CD4-positive, alpha-beta T cell (primary cell): Measurements from ENCODE around the gene FAM161B. TPM values are rescaled to one million over a fixed set of nuclear protein-coding genes. Genes with fewer than 3 reads are reported as not detected.

ENCODE experiments used
- ATAC-seq: fragments of 200-7000 bp; cut with Tn5 transposase; one replicate; pipeline ENCODE4 v1.10.0; 2022; ENCODE audit warnings: mild to moderate bottlenecking; ENCODE audit not compliant: poor library complexity
- CTCF ChIA-PET: fragments of 350-600 bp; sonication (Branson Sonifier 250); formaldehyde crosslinking; loops from one replicate; lab custom pipeline; 2021; ENCODE audit warnings: antibody characterized with exemption, inconsistent platforms; lab: Charles Lee
- POLR2A ChIA-PET: fragments of 350-600 bp; sonication (Branson Sonifier 250); formaldehyde crosslinking; loops from one replicate; lab custom pipeline; 2021; ENCODE audit warnings: antibody characterized with exemption, inconsistent platforms; lab: Charles Lee
- DNase-seq, 14 experiments: peaks; one replicate each; pipeline ENCODE4 v3.0.0-alpha.2; 2013 to 2020; ENCODE audit warnings: mixed read lengths in 2 of 14
- H3K27ac ChIP-seq, 2 donors: one replicate each; pipeline versions ENCODE4 v1.5.1 to v1.7.0; 2013; ENCODE audit warnings: low read length in 2 of 2, low read depth in 1 of 2, mild to moderate bottlenecking in 1 of 2
- H3K27me3 ChIP-seq, 2 experiments: 1 replicate in 1 of 2; 2 replicates in 1 of 2; pipeline versions ENCODE4 v1.6.1 to v1.7.0; 2013; ENCODE audit warnings: low read length in 2 of 2, control low read depth in 1 of 2, mild to moderate bottlenecking in 1 of 2, moderate library complexity in 1 of 2; ENCODE audit not compliant: insufficient read depth in 2 of 2, control insufficient read depth in 1 of 2
- H3K36me3 ChIP-seq: one replicate; pipeline ENCODE4 v1.6.1; 2013; ENCODE audit warnings: low read length, control low read depth; ENCODE audit not compliant: insufficient read depth
- H3K4me1 ChIP-seq: one replicate; pipeline ENCODE4 v1.6.1; 2013; ENCODE audit warnings: low read length, control low read depth; ENCODE audit not compliant: insufficient read depth
- H3K4me3 ChIP-seq: one replicate; pipeline ENCODE4 v1.5.1; 2013; ENCODE audit warnings: mild to moderate bottlenecking, low read length, moderate library complexity
- H3K9me3 ChIP-seq, 2 experiments: 1 replicate in 1 of 2; 2 replicates in 1 of 2; pipeline versions ENCODE4 v1.6.1 to v1.7.0; 2013; ENCODE audit warnings: low read length in 2 of 2, mild to moderate bottlenecking in 2 of 2, control low read depth in 1 of 2, moderate library complexity in 1 of 2; ENCODE audit not compliant: control insufficient read depth in 1 of 2, insufficient read depth in 1 of 2
- H3K27ac Mint-ChIP-seq: one replicate; pipeline ENCODE4 v1.8.0; 2020; ENCODE audit warnings: mixed read lengths
- H3K27me3 Mint-ChIP-seq: one replicate; pipeline ENCODE4 v1.8.0; 2021; ENCODE audit warnings: mixed read lengths
- H3K36me3 Mint-ChIP-seq: one replicate; pipeline ENCODE4 v1.8.0; 2021; ENCODE audit warnings: low read depth, mixed read lengths
- H3K4me1 Mint-ChIP-seq: one replicate; pipeline ENCODE4 v1.8.0; 2021; ENCODE audit warnings: low read depth, mixed read lengths
- H3K4me3 Mint-ChIP-seq: one replicate; pipeline ENCODE4 v1.8.0; 2020; ENCODE audit warnings: mild to moderate bottlenecking, mixed read lengths
- H3K9me3 Mint-ChIP-seq: one replicate; pipeline ENCODE4 v1.8.0; 2020; ENCODE audit warnings: mixed read lengths
- intact Hi-C, 2 experiments: fragments of 100-400 bp; cut with DNase I in 1 of 2; cut with micrococcal nuclease in 1 of 2; formaldehyde crosslinking; loops; one replicate each; pipeline versions ENCODE4 v1.15.1 to v1.9.0; 2023 to 2025; cut with DNase I, micrococcal nuclease
- total RNA-seq, 174 experiments: library from RNA in 2 of 174; stranded (reverse) in 2 of 174; gene quantifications; one replicate each; pipeline ENCODE4 v1.2.3 and lab custom pipeline; 2021 to 2026
- TF ChIP-seq, protein P1 (sequence below): fragments of 200-600 bp; IDR thresholded peaks from one replicate; pipeline ENCODE4 v1.8.0; 2022; ENCODE audit warnings: antibody characterized with exemption, mild to moderate bottlenecking

The FAM161B gene
- total RNA-seq, 2 experiments from 2014 or later = 1.5 to 1.7 TPM

DNA sequence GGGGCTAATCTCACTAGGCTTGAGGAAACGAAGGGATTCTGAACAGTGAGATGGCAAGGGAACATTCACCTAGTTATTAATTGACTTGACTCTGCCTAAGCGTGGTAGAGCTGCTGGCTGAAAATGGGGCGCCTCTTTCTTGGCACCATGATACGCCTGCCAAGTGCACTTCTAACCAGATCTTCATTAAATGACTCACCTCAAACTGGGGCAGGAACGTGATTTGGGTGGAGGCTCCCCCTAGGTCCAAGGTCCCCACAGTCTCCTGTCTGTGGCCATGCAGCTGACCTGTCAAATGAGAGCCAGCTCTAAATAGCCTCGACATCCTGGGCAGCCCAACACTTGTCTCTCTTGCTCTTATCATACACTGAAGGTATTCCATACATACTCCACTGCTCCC lies 26.2 kb upstream of the FAM161B start:
- H3K4me1 ChIP-seq = no peaks in the 10 kb centered on the region
- H3K36me3 ChIP-seq = no peaks in the 10 kb centered on the region
- H3K27me3 ChIP-seq = no peaks in the 10 kb centered on the region
- Mint-ChIP-seq H3K36me3 (peaks cover 36% of the 10 kb centered on the region), H3K9me3 (no peaks in the 10 kb centered on the region), H3K4me3 (no peak overlapping the region), H3K27ac (no peak overlapping the region), H3K27me3 (no peaks in the 10 kb centered on the region), H3K4me1 (no peaks in the 10 kb centered on the region)
- ChIA-PET POLR2A (no interaction called here), CTCF (no interaction called here)
- H3K27ac ChIP-seq = no peak overlapping the region
- no peak for ATAC-seq
- DNase-seq = no peak
- TF ChIP-seq, protein P1, sequence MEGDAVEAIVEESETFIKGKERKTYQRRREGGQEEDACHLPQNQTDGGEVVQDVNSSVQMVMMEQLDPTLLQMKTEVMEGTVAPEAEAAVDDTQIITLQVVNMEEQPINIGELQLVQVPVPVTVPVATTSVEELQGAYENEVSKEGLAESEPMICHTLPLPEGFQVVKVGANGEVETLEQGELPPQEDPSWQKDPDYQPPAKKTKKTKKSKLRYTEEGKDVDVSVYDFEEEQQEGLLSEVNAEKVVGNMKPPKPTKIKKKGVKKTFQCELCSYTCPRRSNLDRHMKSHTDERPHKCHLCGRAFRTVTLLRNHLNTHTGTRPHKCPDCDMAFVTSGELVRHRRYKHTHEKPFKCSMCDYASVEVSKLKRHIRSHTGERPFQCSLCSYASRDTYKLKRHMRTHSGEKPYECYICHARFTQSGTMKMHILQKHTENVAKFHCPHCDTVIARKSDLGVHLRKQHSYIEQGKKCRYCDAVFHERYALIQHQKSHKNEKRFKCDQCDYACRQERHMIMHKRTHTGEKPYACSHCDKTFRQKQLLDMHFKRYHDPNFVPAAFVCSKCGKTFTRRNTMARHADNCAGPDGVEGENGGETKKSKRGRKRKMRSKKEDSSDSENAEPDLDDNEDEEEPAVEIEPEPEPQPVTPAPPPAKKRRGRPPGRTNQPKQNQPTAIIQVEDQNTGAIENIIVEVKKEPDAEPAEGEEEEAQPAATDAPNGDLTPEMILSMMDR = no peak
- H3K4me3 ChIP-seq = no peak overlapping the region
- intact Hi-C loops = no loop called here
- H3K9me3 ChIP-seq = no peaks in the 10 kb centered on the region

DNA sequence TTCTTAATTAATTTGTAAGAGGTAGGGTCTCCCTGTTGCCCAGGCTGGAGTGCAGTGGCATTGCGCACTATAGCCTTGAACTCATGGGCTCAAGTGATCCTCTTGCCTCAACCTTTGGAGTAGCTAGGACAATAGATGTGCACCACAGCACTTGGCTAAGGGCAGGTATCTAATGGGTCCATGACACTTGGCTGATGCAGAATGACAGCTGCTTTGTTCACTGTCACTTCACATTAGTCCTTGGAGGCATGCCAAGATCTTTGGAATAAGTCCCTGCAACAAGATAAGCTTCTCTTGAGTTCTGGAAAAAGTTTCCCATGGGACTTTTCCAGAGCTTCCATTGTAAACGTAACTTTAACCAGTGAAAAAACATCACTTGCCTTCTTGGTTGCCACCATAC lies 23.6 kb upstream of the FAM161B start:
- Histone ChIP-seq H3K4me1 (no peaks in the 10 kb centered on the region), H3K4me3 (no peak overlapping the region), H3K36me3 (peaks cover 13% of the 10 kb centered on the region), H3K27ac (no peak overlapping the region), H3K27me3 (no peaks in the 10 kb centered on the region), H3K9me3 (no peaks in the 10 kb centered on the region)
- ATAC-seq (no peak), DNase-seq (no peak)
- H3K27me3 Mint-ChIP-seq = no peaks in the 10 kb centered on the region
- H3K4me1 Mint-ChIP-seq = no peaks in the 10 kb centered on the region
- intact Hi-C loops = no loop called here
- TF ChIP-seq, protein P1 = no peak
- H3K4me3 Mint-ChIP-seq = no peak overlapping the region
- no peaks in the 10 kb centered on the region for H3K9me3 Mint-ChIP-seq
- CTCF ChIA-PET = no interaction called here
- POLR2A ChIA-PET = no interaction called here
- peaks cover 42% of the 10 kb centered on the region for H3K36me3 Mint-ChIP-seq
- H3K27ac Mint-ChIP-seq = no peak overlapping the region

DNA sequence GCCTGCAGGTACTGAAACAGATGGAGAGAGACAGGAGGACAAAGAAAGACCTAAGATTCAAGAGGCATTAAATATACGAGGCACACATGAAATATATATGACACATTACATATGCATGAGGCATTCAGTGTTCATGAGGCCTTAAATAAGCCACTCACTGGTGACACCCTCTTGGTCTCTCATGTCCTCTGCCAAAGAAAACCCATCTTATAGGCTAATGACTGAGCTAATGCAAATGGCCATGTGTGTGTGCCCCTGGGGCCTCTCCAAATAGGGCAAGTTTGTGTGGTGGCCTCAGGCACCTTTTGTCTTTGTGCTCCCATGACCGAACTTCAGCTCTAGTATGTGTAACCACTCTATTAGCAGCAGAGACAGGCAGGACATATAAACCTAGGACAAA lies 19.0 kb upstream of the FAM161B start:
- no peak overlapping the region for H3K27ac Mint-ChIP-seq
- ATAC-seq (no peak), DNase-seq (no peak)
- peaks cover 19% of the 10 kb centered on the region for H3K36me3 ChIP-seq
- H3K9me3 Mint-ChIP-seq = no peaks in the 10 kb centered on the region
- H3K27me3 Mint-ChIP-seq = no peaks in the 10 kb centered on the region
- ChIA-PET CTCF (no interaction called here), POLR2A (no interaction called here)
- no peaks in the 10 kb centered on the region for H3K4me1 ChIP-seq
- TF ChIP-seq, protein P1 = no peak
- H3K27ac ChIP-seq = no peak overlapping the region
- H3K36me3 Mint-ChIP-seq = peaks cover 45% of the 10 kb centered on the region
- intact Hi-C loops = no loop called here
- no peaks in the 10 kb centered on the region for H3K27me3 ChIP-seq
- no peak overlapping the region for H3K4me3 ChIP-seq
- H3K4me1 Mint-ChIP-seq = no peaks in the 10 kb centered on the region
- H3K9me3 ChIP-seq = no peaks in the 10 kb centered on the region
- H3K4me3 Mint-ChIP-seq = no peak overlapping the region
